Spleen (tissue), 11 donors: Measurements from ENCODE around the gene FLNB. TPM values are rescaled to one million over a fixed set of nuclear protein-coding genes. Genes with fewer than 3 reads are reported as not detected.

ENCODE experiments used
- DNase-seq: peaks from one replicate; pipeline ENCODE4 v3.0.0-alpha.2; 2020
- H3K27ac ChIP-seq, 8 donors: fragments of 200-600 bp; sonication (generic) in 7 of 8; 1 replicate in 4 of 8; 2 replicates in 4 of 8; pipeline versions ENCODE4 v1.5.0 to v1.8.0; 2016 to 2021; ENCODE audit warnings: inconsistent platforms in 4 of 8, mild to moderate bottlenecking in 4 of 8, moderate library complexity in 1 of 8
- H3K27me3 ChIP-seq, 7 donors: fragments of 200-600 bp; sonication (generic) in 6 of 7; replicated peaks in 1 of 7; 1 replicate in 4 of 7; 2 replicates in 3 of 7; pipeline versions ENCODE4 v1.5.0 to v1.8.0; 2016 to 2021; ENCODE audit warnings: inconsistent platforms in 3 of 7, mild to moderate bottlenecking in 1 of 7
- H3K36me3 ChIP-seq, 6 donors: fragments of 200-600 bp; sonication (generic) in 5 of 6; 1 replicate in 4 of 6; 2 replicates in 2 of 6; pipeline versions ENCODE4 v1.5.0 to v1.8.0; 2016 to 2021; ENCODE audit warnings: inconsistent platforms in 2 of 6
- H3K4me1 ChIP-seq, 6 donors: fragments of 200-600 bp; sonication (generic) in 5 of 6; 1 replicate in 3 of 6; 2 replicates in 3 of 6; pipeline versions ENCODE4 v1.5.0 to v1.8.0; 2016 to 2021; ENCODE audit warnings: inconsistent platforms in 3 of 6
- H3K4me3 ChIP-seq, 8 donors: fragments of 200-600 bp; sonication (generic) in 7 of 8; 1 replicate in 4 of 8; 2 replicates in 4 of 8; pipeline versions ENCODE4 v1.5.0 to v1.8.0; 2016 to 2021; ENCODE audit warnings: inconsistent platforms in 4 of 8, mild to moderate bottlenecking in 4 of 8, moderate library complexity in 2 of 8
- H3K9me3 ChIP-seq, 8 donors: fragments of 200-600 bp; sonication (generic) in 7 of 8; 1 replicate in 4 of 8; 2 replicates in 4 of 8; pipeline versions ENCODE4 v1.5.0 to v1.8.0; 2016 to 2021; ENCODE audit warnings: inconsistent platforms in 4 of 8
- POLR2A ChIP-seq, 3 donors: fragments of 450-650 bp; IDR thresholded peaks; one replicate each; pipeline ENCODE4 v1.5.1; 2017; ENCODE audit warnings: antibody characterized with exemption in 3 of 3, mild to moderate bottlenecking in 1 of 3
- POLR2AphosphoS5 ChIP-seq, 3 donors: sonication (generic); formaldehyde crosslinking; IDR thresholded peaks; one replicate each; pipeline ENCODE4 v1.5.1; 2017; ENCODE audit warnings: antibody characterized with exemption in 3 of 3
- WGBS, 5 donors: extraction: QIAGEN DNeasy Blood & Tissue Kit in 3 of 5; methylation state at CpG; one replicate each; pipeline versions ENCODE4 v1.1.5 to v1.1.7; 2013 to 2018; 5-methylcytosine and 5-hydroxymethylcytosine counted together
- intact Hi-C: fragments of 100-400 bp; cut with DNase I; formaldehyde crosslinking; loops from one replicate; pipeline ENCODE4 v1.15.0; 2023; ENCODE audit warnings: low total_unique reads
- polyA plus RNA-seq, 3 donors: library from polyadenylated mRNA; stranded (reverse); fragments of 200-250 nt; gene quantifications; one replicate each; pipeline ENCODE4 v1.2.1, GENCODE V29; 2013
- total RNA-seq, 7 donors: library from RNA; depleted of rRNA in 3 of 7; stranded (reverse); fragments of >200 nt in 3 of 7; fragmentation: NEBNext Ultra II Directional in 4 of 7; extraction: Animal tissue kit (Norgen Biotek cat#: 25700) in 4 of 7; gene quantifications; one replicate each; pipeline versions ENCODE4 v1.1.0 to v1.2.1, GENCODE V29; 2016 to 2021
- TF ChIP-seq, protein P1 (sequence below), 11 experiments: fragments of 200-600 bp in 7 of 11; fragments of 450-650 bp in 4 of 11; sonication (generic) in 4 of 11; IDR thresholded peaks in 8 of 11; conservative IDR thresholded peaks in 3 of 11; 1 replicate in 7 of 11; 2 replicates in 4 of 11; pipeline versions ENCODE4 v1.4.0 to v1.8.0; 2016 to 2021; ENCODE audit warnings: antibody characterized with exemption in 11 of 11, inconsistent platforms in 4 of 11, mild to moderate bottlenecking in 1 of 11
- donor health status: healthy with polysubstance abuse.
- donor health status: DM: no; HTN: no; CAD: no; lungs with moderate emphysema.
- donor health status: DM: no; HTN: no; CAD: no.
- donor health status: Bipolar disorder and iron deficiency.
- donor health status: healthy.
- donor health status: DM: no; HTN: no; CAD: no.
- donor health status: DM: yes; HTN: yes; CAD: no.

The FLNB gene
- total and polyA plus RNA-seq, 10 donors: 38.9 to 163 (median 96.7) TPM

- peak overlapping the region; percentile 49 to 85 (median 78) for H3K27ac ChIP-seq
- WGBS, 5 donors: 7 to 21% (median 13%) methylated on average over 15 of the region's 15 CpGs
- H3K4me1 ChIP-seq: peaks cover 36 to 71% (median 62%) of the 10 kb centered on the region in 6 donors
- TF ChIP-seq POLR2AphosphoS5 (IDR thresholded peaks at IDR 0.05) (peak; percentile 36 to 68 (median 58)), POLR2A (IDR thresholded peaks at IDR 0.05) (no peak)
- TF ChIP-seq, protein P1, sequence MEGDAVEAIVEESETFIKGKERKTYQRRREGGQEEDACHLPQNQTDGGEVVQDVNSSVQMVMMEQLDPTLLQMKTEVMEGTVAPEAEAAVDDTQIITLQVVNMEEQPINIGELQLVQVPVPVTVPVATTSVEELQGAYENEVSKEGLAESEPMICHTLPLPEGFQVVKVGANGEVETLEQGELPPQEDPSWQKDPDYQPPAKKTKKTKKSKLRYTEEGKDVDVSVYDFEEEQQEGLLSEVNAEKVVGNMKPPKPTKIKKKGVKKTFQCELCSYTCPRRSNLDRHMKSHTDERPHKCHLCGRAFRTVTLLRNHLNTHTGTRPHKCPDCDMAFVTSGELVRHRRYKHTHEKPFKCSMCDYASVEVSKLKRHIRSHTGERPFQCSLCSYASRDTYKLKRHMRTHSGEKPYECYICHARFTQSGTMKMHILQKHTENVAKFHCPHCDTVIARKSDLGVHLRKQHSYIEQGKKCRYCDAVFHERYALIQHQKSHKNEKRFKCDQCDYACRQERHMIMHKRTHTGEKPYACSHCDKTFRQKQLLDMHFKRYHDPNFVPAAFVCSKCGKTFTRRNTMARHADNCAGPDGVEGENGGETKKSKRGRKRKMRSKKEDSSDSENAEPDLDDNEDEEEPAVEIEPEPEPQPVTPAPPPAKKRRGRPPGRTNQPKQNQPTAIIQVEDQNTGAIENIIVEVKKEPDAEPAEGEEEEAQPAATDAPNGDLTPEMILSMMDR (IDR thresholded peaks at IDR 0.05 in 8 of 11, conservative IDR thresholded peaks at IDR 0.05 in 3 of 11): peak; percentile 64 to 93 (median 88)
- H3K27me3 ChIP-seq: no peaks in the 10 kb centered on the region
- peak; percentile 88 for DNase-seq
- intact Hi-C loops: no loop called here
- no peaks in the 10 kb centered on the region for H3K36me3 ChIP-seq
- H3K9me3 ChIP-seq: no peaks in the 10 kb centered on the region
- H3K4me3 ChIP-seq: peak overlapping the region in 1 of 8 donors; percentile 48
Measured at GRCh38 chr3:58217209-58217811, 209.1 kb downstream of the FLNB start.

- intact Hi-C loops: no loop called here
- no peaks in the 10 kb centered on the region for H3K36me3 ChIP-seq
- no peak overlapping the region for H3K4me3 ChIP-seq
- WGBS, 5 donors: 57 to 92% (median 73%) methylated on average over 1 of the region's 1 CpG
- TF ChIP-seq POLR2AphosphoS5 (IDR thresholded peaks at IDR 0.05) (no peak), POLR2A (IDR thresholded peaks at IDR 0.05) (no peak)
- TF ChIP-seq, protein P1 (IDR thresholded peaks at IDR 0.05 in 8 of 11, conservative IDR thresholded peaks at IDR 0.05 in 3 of 11): no peak
- H3K4me1 ChIP-seq: peaks cover 36 to 65% (median 53%) of the 10 kb centered on the region in 6 donors
- no peaks in the 10 kb centered on the region for H3K27me3 ChIP-seq
- H3K27ac ChIP-seq: peak overlapping the region in 6 of 8 donors; percentile 58 to 85 (median 80)
- no peak for DNase-seq
- H3K9me3 ChIP-seq: no peaks in the 10 kb centered on the region
Measured at GRCh38 chr3:58218904-58219303, 210.7 kb downstream of the FLNB start.

Other genes with a start within 250 kb of the FLNB start
- gene DNASE1L3, start 202.6 kb downstream of the FLNB start, total RNA-seq: 100 to 1,000 TPM in 6 of 7 donors, 10 to 100 TPM in 1; 64.7 to 245 (median 172) TPM
- 100 to 1,000 TPM in 1 of 3 donors, 10 to 100 TPM in 2; 52.1 to 102 (median 52.9) TPM for gene DNASE1L3, start 202.6 kb downstream of the FLNB start, polyA plus RNA-seq
- gene ABHD6, start 229.4 kb downstream of the FLNB start, total RNA-seq: 10 to 100 TPM; 42.9 to 79.9 (median 59.8) TPM
- 10 to 100 TPM; 17.2 to 39.3 (median 34.9) TPM for gene ABHD6, start 229.4 kb downstream of the FLNB start, polyA plus RNA-seq